ENCODE measurements around the gene MIOX. TPM values are rescaled to one million over a fixed set of nuclear protein-coding genes. Genes with fewer than 3 reads are reported as not detected.

The MIOX gene
- total and polyA plus RNA-seq, 2 donors (not counting 3 experiments of a cell fraction or from before 2014, with no cell fraction given) = not detected

DNA sequence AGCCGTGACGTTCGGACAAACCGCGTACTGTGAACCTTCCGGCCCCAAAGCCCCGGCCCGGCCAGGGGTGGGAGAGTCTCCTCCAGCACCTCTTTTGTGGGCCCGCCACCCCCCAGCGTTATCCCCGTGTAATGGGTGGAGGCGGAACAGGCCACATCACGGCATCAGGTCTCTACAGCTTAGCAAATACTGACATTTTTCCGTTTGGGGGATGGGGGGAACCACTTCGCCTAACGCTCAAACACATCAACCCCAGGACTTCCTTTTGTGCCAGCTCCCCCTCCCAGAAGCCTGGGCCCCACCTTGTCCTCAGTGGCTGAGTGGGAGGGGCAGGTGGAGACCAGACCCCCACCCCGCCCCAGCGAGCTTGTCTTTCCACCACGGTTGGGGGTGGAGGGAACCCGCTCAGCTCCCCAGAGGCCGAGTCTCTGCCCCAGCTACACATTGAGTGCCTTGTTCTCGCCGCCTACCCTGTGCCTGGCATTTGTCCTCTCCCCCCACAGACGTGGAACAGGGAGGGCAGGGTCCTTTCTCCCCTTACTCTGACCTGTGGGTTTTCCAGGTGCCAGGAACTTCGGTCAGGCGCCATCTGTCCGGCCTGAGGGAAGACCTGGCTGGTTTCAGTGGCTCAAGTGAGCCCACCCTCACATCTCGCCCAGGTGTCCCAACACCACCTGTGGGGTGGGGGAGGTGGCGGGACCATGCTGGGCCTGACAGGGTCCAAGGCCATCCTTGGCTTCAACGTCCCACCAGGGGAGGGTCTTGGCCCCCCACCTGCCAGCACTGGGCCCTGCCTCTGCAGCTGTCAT is 41.4 kb upstream of the MIOX start:
- no peak overlapping the region for H3K4me2 ChIP-seq (ENCODE audit: insufficient read depth, low read length)
- H3K9me1 ChIP-seq (replicated peaks; ENCODE audit: control insufficient read depth, extremely low read depth, insufficient read depth, low read length) = no peaks in the 10 kb centered on the region
- no peaks in the 10 kb centered on the region for H4K20me1 ChIP-seq (replicated peaks; ENCODE audit: control insufficient read depth, extremely low read depth, insufficient read depth, low read length)
- POLR2A ChIA-PET = no interaction called here
- dilution Hi-C loops (cut with MboI; ENCODE audit: extremely low pct_ligation_motif_present, low sequenced_read_pairs) (no loop called here), intact Hi-C loops (cut with micrococcal nuclease) (no loop called here)
- no TSS peak for BruUV-seq (replicated peaks)
- H3K27me3 ChIP-seq (ENCODE audit: control insufficient read depth in 2 of 2, insufficient read depth in 2 of 2, low read length in 2 of 2) = no peaks in the 10 kb centered on the region
- H2AFZ ChIP-seq (ENCODE audit: low read depth, low read length) = no peak overlapping the region
- no peak overlapping the region for H3K27ac ChIP-seq (ENCODE audit: insufficient read depth, low read depth, low read length)
- H3K9me3 ChIP-seq (replicated peaks; ENCODE audit: control insufficient read depth, insufficient read depth, low read length) = no peaks in the 10 kb centered on the region
- peaks cover 6 to 40% of the 10 kb centered on the region in 2 experiments for H3K36me3 ChIP-seq (ENCODE audit: control insufficient read depth in 2 of 2, extremely low read depth in 1 of 2, insufficient read depth in 2 of 2, low read length in 2 of 2)
- H3K4me1 ChIP-seq (ENCODE audit: control insufficient read depth, extremely low read depth, insufficient read depth, low read length) = peaks cover 6% of the 10 kb centered on the region
- no peak for DNase-seq (ENCODE audit: low read depth, low spot score)
- CTCF ChIA-PET = interaction anchor here (0.8 to 1.6 kb wide), 2 partner anchors 53 to 80 kb away, joined by 3 to 9 read pairs; partner anchors contain the start of gene SCO2
- H3K4me3 ChIP-seq (replicated peaks in 1 of 3; ENCODE audit: insufficient read depth in 1 of 3, low read depth in 1 of 3, low read length in 3 of 3) = no peak overlapping the region
- no peak for FAIRE-seq
- no peak overlapping the region for H3K9ac ChIP-seq (replicated peaks; ENCODE audit: extremely low read depth, insufficient read depth, low read length)
- no peaks in the 10 kb centered on the region for H3K79me2 ChIP-seq (ENCODE audit: control insufficient read depth, insufficient read depth, low read length)
- TF ChIP-seq, protein P1, sequence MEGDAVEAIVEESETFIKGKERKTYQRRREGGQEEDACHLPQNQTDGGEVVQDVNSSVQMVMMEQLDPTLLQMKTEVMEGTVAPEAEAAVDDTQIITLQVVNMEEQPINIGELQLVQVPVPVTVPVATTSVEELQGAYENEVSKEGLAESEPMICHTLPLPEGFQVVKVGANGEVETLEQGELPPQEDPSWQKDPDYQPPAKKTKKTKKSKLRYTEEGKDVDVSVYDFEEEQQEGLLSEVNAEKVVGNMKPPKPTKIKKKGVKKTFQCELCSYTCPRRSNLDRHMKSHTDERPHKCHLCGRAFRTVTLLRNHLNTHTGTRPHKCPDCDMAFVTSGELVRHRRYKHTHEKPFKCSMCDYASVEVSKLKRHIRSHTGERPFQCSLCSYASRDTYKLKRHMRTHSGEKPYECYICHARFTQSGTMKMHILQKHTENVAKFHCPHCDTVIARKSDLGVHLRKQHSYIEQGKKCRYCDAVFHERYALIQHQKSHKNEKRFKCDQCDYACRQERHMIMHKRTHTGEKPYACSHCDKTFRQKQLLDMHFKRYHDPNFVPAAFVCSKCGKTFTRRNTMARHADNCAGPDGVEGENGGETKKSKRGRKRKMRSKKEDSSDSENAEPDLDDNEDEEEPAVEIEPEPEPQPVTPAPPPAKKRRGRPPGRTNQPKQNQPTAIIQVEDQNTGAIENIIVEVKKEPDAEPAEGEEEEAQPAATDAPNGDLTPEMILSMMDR (IDR thresholded peaks at IDR 0.05; ENCODE audit: extremely low read depth in 1 of 2, insufficient read depth in 1 of 2, low read depth in 1 of 2, low read length in 2 of 2) = no peak
- no peak for TF ChIP-seq EZH2 (IDR thresholded peaks at IDR 0.05; ENCODE audit: borderline replicate concordance, low read depth, low read length, severe bottlenecking)
- TF ChIP-seq, protein P2, sequence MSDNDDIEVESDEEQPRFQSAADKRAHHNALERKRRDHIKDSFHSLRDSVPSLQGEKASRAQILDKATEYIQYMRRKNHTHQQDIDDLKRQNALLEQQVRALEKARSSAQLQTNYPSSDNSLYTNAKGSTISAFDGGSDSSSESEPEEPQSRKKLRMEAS (IDR thresholded peaks at IDR 0.05; ENCODE audit: insufficient read depth, insufficient read length) = no peak
- TF ChIP-seq JUN (IDR thresholded peaks at IDR 0.05; ENCODE audit: borderline replicate concordance, insufficient read depth, insufficient read length, low read depth) = no peak
- no peak for TF ChIP-seq POLR2A (IDR thresholded peaks at IDR 0.05; ENCODE audit: low read depth, low read length)
- no peak for TF ChIP-seq MYC (IDR thresholded peaks at IDR 0.05; ENCODE audit: low read depth, low read length)
- no peak for TF ChIP-seq POLR2AphosphoS5 (IDR thresholded peaks at IDR 0.05; ENCODE audit: insufficient read depth, low read depth, low read length)
- no peak for TF ChIP-seq GATA2 (IDR thresholded peaks at IDR 0.05; ENCODE audit: insufficient read depth, insufficient read length, low read depth, low read length)
- TF ChIP-seq FOS (IDR thresholded peaks at IDR 0.05; ENCODE audit: borderline replicate concordance, insufficient read depth, low read length) = no peak
